Measurements from ENCODE around the gene PTPN12. TPM values are rescaled to one million over a fixed set of nuclear protein-coding genes. Genes with fewer than 3 reads are reported as not detected.

Gene PTPN12
- total RNA-seq, 1 experiment from 2014 or later = 104 TPM

DNA sequence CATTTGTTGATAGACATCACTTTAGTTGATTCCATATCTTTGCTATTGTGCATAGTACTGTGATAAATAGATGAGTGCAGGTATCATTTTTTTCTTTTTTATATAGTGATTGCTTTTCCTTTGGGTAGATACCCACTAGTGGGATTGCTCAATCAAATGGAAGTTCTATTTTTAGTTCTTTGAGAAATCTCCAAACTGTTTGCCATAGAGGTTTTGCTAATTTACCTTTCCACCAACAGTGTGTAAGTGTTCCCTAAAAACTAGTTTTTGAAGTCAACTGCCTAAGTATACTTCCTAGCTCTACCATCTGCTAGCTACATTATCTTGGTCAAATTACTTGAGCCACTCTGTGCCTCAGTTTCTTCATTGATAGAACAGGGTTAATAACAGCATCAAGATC lies 127.6 kb downstream of the PTPN12 start:
- Mint-ChIP-seq H3K4me1 (ENCODE audit: insufficient read depth, unreplicated experiment) (peaks cover 6% of the 10 kb centered on the region), H3K27me3 (ENCODE audit: insufficient read depth, unreplicated experiment) (no peaks in the 10 kb centered on the region), H3K36me3 (ENCODE audit: insufficient read depth, unreplicated experiment) (peaks cover 60% of the 10 kb centered on the region), H3K4me3 (ENCODE audit: unreplicated experiment) (no peak overlapping the region), H3K9me3 (ENCODE audit: unreplicated experiment) (no peaks in the 10 kb centered on the region), H3K27ac (ENCODE audit: low read depth, unreplicated experiment) (peak overlapping the region; percentile 46)
- intact Hi-C loops (cut with micrococcal nuclease) = no loop called here
- ChIA-PET POLR2A (interaction anchor here (0.7 to 1.4 kb wide), 7 partner anchors 9 to 109 kb away, joined by 3 to 8 read pairs (median 3); partner anchors contain the start of gene RSBN1L), CTCF (interaction anchor here (0.7 to 2.1 kb wide), 7 partner anchors 12 to 330 kb away, joined by 3 to 25 read pairs (median 4); partner anchors contain the start of gene RSBN1L)
- TF ChIP-seq, protein P1, sequence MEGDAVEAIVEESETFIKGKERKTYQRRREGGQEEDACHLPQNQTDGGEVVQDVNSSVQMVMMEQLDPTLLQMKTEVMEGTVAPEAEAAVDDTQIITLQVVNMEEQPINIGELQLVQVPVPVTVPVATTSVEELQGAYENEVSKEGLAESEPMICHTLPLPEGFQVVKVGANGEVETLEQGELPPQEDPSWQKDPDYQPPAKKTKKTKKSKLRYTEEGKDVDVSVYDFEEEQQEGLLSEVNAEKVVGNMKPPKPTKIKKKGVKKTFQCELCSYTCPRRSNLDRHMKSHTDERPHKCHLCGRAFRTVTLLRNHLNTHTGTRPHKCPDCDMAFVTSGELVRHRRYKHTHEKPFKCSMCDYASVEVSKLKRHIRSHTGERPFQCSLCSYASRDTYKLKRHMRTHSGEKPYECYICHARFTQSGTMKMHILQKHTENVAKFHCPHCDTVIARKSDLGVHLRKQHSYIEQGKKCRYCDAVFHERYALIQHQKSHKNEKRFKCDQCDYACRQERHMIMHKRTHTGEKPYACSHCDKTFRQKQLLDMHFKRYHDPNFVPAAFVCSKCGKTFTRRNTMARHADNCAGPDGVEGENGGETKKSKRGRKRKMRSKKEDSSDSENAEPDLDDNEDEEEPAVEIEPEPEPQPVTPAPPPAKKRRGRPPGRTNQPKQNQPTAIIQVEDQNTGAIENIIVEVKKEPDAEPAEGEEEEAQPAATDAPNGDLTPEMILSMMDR (IDR thresholded peaks at IDR 0.05; ENCODE audit: unreplicated experiment) = no peak
- BruUV-seq (replicated peaks) = no TSS peak
- DNase-seq (ENCODE audit: unreplicated experiment) = no peak

DNA sequence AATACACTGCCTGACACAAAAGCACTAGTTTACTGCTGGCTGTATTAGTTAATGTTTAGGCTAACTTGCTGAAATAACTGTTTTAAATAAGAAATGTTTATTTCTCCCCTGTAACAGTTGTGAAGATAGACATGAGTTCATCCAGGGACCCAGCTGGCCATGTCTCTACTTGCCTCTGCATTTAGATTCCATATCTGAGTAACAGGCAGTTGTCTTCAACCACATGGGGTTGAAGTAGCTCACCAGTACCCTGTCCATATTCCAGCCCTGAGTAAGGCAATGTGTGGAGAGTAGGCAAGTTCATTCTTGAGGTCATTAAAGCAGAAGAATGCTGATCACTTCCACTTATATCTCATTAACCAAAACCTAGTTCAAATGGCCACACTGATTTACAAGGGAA lies 128.1 kb downstream of the PTPN12 start:
- no peak for DNase-seq (ENCODE audit: unreplicated experiment)
- no TSS peak for BruUV-seq (replicated peaks)
- H3K4me3 Mint-ChIP-seq (ENCODE audit: unreplicated experiment) = no peak overlapping the region
- peak overlapping the region; percentile 46 for H3K27ac Mint-ChIP-seq (ENCODE audit: low read depth, unreplicated experiment)
- intact Hi-C loops (cut with micrococcal nuclease) = no loop called here
- H3K36me3 Mint-ChIP-seq (ENCODE audit: insufficient read depth, unreplicated experiment) = peaks cover 56% of the 10 kb centered on the region
- TF ChIP-seq, protein P1 (IDR thresholded peaks at IDR 0.05; ENCODE audit: unreplicated experiment) = no peak
- POLR2A ChIA-PET = interaction anchor here (0.6 to 1.4 kb wide), 8 partner anchors 9 to 250 kb away, joined by 3 to 8 read pairs (median 3); partner anchors contain the start of gene RSBN1L
- no peaks in the 10 kb centered on the region for H3K9me3 Mint-ChIP-seq (ENCODE audit: unreplicated experiment)
- no peaks in the 10 kb centered on the region for H3K27me3 Mint-ChIP-seq (ENCODE audit: insufficient read depth, unreplicated experiment)
- CTCF ChIA-PET = interaction anchor here (0.7 to 2.1 kb wide), 6 partner anchors 13 to 330 kb away, joined by 3 to 25 read pairs (median 4); partner anchors contain the start of gene RSBN1L
- peaks cover 6% of the 10 kb centered on the region for H3K4me1 Mint-ChIP-seq (ENCODE audit: insufficient read depth, unreplicated experiment)

DNA sequence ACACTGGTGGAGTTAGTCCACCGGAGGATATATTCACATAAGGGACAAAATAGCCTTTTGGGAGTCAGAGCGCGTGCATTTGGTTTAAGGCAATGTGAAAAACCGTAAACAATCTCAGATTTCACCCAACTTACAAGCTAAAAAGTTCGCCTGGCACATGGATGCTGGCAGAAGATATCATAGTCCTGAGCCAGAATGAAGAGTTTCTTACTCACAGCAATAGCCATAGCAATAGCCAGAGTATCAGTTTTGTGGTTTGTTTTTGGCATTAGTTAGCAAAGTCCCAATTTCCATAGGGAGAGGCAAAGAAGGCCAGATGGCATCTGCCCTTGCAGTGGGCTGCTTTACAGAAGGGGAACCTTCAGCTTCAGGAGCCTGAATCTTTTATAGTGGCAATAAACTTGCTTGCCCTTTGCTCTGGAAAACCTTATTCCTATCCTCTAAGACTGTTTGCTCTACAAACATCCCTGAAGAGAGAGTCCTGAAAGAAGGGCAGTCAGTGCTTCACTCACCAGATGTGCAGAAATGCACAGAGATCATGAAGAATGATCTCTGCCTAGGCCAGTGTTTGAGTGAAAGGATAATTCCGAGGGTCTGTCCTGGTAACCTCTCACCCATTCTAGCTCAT lies 130.5 kb downstream of the PTPN12 start:
- no peak overlapping the region for H3K4me3 Mint-ChIP-seq (ENCODE audit: unreplicated experiment)
- POLR2A ChIA-PET = interaction anchor here (0.5 to 1.2 kb wide), 3 partner anchors 21 to 92 kb away, joined by 3 read pairs; partner anchors contain the start of gene RSBN1L
- no peaks in the 10 kb centered on the region for H3K9me3 Mint-ChIP-seq (ENCODE audit: unreplicated experiment)
- peaks cover 5% of the 10 kb centered on the region for H3K4me1 Mint-ChIP-seq (ENCODE audit: insufficient read depth, unreplicated experiment)
- TF ChIP-seq, protein P1 (IDR thresholded peaks at IDR 0.05; ENCODE audit: unreplicated experiment) = no peak
- intact Hi-C loops (cut with micrococcal nuclease) = no loop called here
- CTCF ChIA-PET = interaction anchor here (0.6 to 3.4 kb wide), 7 partner anchors 9 to 445 kb away, joined by 3 to 18 read pairs (median 3); no protein-coding TSS in a partner anchor
- no TSS peak for BruUV-seq (replicated peaks)
- H3K27ac Mint-ChIP-seq (ENCODE audit: low read depth, unreplicated experiment) = no peak overlapping the region
- peaks cover 40% of the 10 kb centered on the region for H3K36me3 Mint-ChIP-seq (ENCODE audit: insufficient read depth, unreplicated experiment)
- no peak for DNase-seq (ENCODE audit: unreplicated experiment)
- no peaks in the 10 kb centered on the region for H3K27me3 Mint-ChIP-seq (ENCODE audit: insufficient read depth, unreplicated experiment)

DNA sequence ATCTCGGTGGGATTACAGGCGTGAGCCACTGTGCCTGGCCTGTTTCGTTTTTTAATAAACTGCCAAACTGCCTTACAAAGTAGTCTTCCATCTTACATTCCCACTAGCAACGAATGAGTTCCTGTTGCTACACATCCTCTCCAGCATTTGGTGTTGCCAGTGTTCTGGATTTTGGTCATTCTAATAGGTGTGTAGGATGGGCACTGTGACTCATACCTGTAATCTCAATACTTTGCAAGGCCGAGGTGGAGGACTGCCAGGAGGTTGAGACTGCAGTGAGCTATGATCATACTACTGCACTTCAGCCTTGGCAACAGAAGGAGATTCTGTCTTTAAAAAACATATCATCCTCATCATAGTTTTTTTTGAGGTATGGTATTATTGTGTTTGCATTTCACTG lies 137.8 kb downstream of the PTPN12 start:
- H3K4me1 Mint-ChIP-seq (ENCODE audit: insufficient read depth, unreplicated experiment) = peaks cover 9% of the 10 kb centered on the region
- DNase-seq (ENCODE audit: unreplicated experiment) = peak; percentile 93
- intact Hi-C loops (cut with micrococcal nuclease) = no loop called here
- H3K27me3 Mint-ChIP-seq (ENCODE audit: insufficient read depth, unreplicated experiment) = no peaks in the 10 kb centered on the region
- CTCF ChIA-PET = interaction anchor here (0.6 to 2.4 kb wide), 11 partner anchors 16 to 254 kb away, joined by 3 to 14 read pairs (median 4); no protein-coding TSS in a partner anchor
- H3K9me3 Mint-ChIP-seq (ENCODE audit: unreplicated experiment) = no peaks in the 10 kb centered on the region
- no peaks in the 10 kb centered on the region for H3K36me3 Mint-ChIP-seq (ENCODE audit: insufficient read depth, unreplicated experiment)
- H3K4me3 Mint-ChIP-seq (ENCODE audit: unreplicated experiment) = no peak overlapping the region
- POLR2A ChIA-PET = interaction anchor here (0.7 to 2.5 kb wide), 7 partner anchors 10 to 249 kb away, joined by 3 to 23 read pairs (median 4); partner anchors contain the start of gene RSBN1L
- TF ChIP-seq, protein P1 (IDR thresholded peaks at IDR 0.05; ENCODE audit: unreplicated experiment) = no peak
- H3K27ac Mint-ChIP-seq (ENCODE audit: low read depth, unreplicated experiment) = no peak overlapping the region
- BruUV-seq (replicated peaks) = no TSS peak
